ENCODE measurements around the gene TOX4. TPM values are rescaled to one million over a fixed set of nuclear protein-coding genes. Genes with fewer than 3 reads are reported as not detected.

The TOX4 gene
- total and polyA plus RNA-seq, 10 donors = 9.9 to 70.8 (median 49.8) TPM

- H3K4me1 ChIP-seq = peaks cover 0 to 9% (median 0%) of the 10 kb centered on the region in 6 donors
- no peak overlapping the region for H3K27ac ChIP-seq
- WGBS, 5 donors = 40 to 98% (median 88%) methylated on average over 2 of the region's 2 CpGs
- peaks cover 4 to 100% (median 98%) of the 10 kb centered on the region in 6 donors for H3K36me3 ChIP-seq
- H3K4me3 ChIP-seq = no peak overlapping the region
- intact Hi-C loops (cut with DNase I; ENCODE audit: low total_unique reads) = no loop called here
- peak in 1 of 3 donors; percentile 18 for TF ChIP-seq POLR2AphosphoS5 (IDR thresholded peaks at IDR 0.05)
- TF ChIP-seq POLR2A (IDR thresholded peaks at IDR 0.05) = no peak
- no peaks in the 10 kb centered on the region for H3K27me3 ChIP-seq (replicated peaks in 1 of 7)
- no peaks in the 10 kb centered on the region for H3K9me3 ChIP-seq
- no peak for DNase-seq
Observed at GRCh38 chr14:21494902-21495762, 18.1 kb downstream of the TOX4 start.

GRCh38 chr14:21496453-21496852 is 19.5 kb downstream of the TOX4 start:
- 93 to 98% (median 97%) methylated on average over 2 of the region's 2 CpGs for WGBS, 5 donors
- Histone ChIP-seq H3K4me3 (no peak overlapping the region), H3K9me3 (no peaks in the 10 kb centered on the region), H3K36me3 (peaks cover 7 to 100% (median 98%) of the 10 kb centered on the region in 6 donors), H3K27ac (no peak overlapping the region), H3K4me1 (peaks cover 0 to 9% (median 0%) of the 10 kb centered on the region in 6 donors), H3K27me3 (replicated peaks in 1 of 7) (no peaks in the 10 kb centered on the region)
- intact Hi-C loops (cut with DNase I; ENCODE audit: low total_unique reads) = no loop called here
- TF ChIP-seq POLR2AphosphoS5 (IDR thresholded peaks at IDR 0.05) (no peak), POLR2A (IDR thresholded peaks at IDR 0.05) (no peak), CTCF (IDR thresholded peaks at IDR 0.05 in 8 of 11, conservative IDR thresholded peaks at IDR 0.05 in 3 of 11) (no peak)
- DNase-seq = no peak

- no peak for DNase-seq
- TF ChIP-seq POLR2A (IDR thresholded peaks at IDR 0.05) (no peak), CTCF (IDR thresholded peaks at IDR 0.05 in 8 of 11, conservative IDR thresholded peaks at IDR 0.05 in 3 of 11) (peak in 6 of 11 experiments; percentile 38 to 49 (median 46)), POLR2AphosphoS5 (IDR thresholded peaks at IDR 0.05) (no peak)
- H3K4me3 ChIP-seq = no peak overlapping the region
- H3K9me3 ChIP-seq = no peaks in the 10 kb centered on the region
- peaks cover 11 to 100% (median 95%) of the 10 kb centered on the region in 6 donors for H3K36me3 ChIP-seq
- H3K4me1 ChIP-seq = peaks cover 0 to 19% (median 0%) of the 10 kb centered on the region in 6 donors
- 71 to 81% (median 72%) methylated on average over 5 of the region's 5 CpGs for WGBS, 5 donors
- intact Hi-C loops (cut with DNase I; ENCODE audit: low total_unique reads) = no loop called here
- no peaks in the 10 kb centered on the region for H3K27me3 ChIP-seq (replicated peaks in 1 of 7)
- no peak overlapping the region for H3K27ac ChIP-seq
Observed at GRCh38 chr14:21498540-21499526, 21.8 kb downstream of the TOX4 start.

GRCh38 chr14:21501568-21501967 is 24.6 kb downstream of the TOX4 start:
- WGBS, 5 donors = 90 to 97% (median 95%) methylated on average over 5 of the region's 5 CpGs
- no peak for DNase-seq
- peaks cover 7 to 45% (median 14%) of the 10 kb centered on the region in 6 donors for H3K4me1 ChIP-seq
- H3K27me3 ChIP-seq (replicated peaks in 1 of 7) = no peaks in the 10 kb centered on the region
- intact Hi-C loops (cut with DNase I; ENCODE audit: low total_unique reads) = loop anchor here (5.0 kb wide), 1 partner anchor 56 kb away; no protein-coding TSS in a partner anchor
- TF ChIP-seq POLR2AphosphoS5 (IDR thresholded peaks at IDR 0.05) (peak in 1 of 3 donors; percentile 33), CTCF (IDR thresholded peaks at IDR 0.05 in 8 of 11, conservative IDR thresholded peaks at IDR 0.05 in 3 of 11) (no peak), POLR2A (IDR thresholded peaks at IDR 0.05) (no peak)
- no peak overlapping the region for H3K27ac ChIP-seq
- no peak overlapping the region for H3K4me3 ChIP-seq
- peaks cover 8 to 80% (median 70%) of the 10 kb centered on the region in 6 donors for H3K36me3 ChIP-seq
- no peaks in the 10 kb centered on the region for H3K9me3 ChIP-seq
